IPS DF 6.9 (cell line): Measurements from ENCODE around the gene SLC43A2.

ENCODE experiments used
- DNase-seq: peaks from one replicate; pipeline ENCODE4 v3.0.0-alpha.2; 2013; ENCODE audit warnings: low read depth, low spot score
- H3K27ac ChIP-seq: one replicate; pipeline ENCODE4 v1.5.1; 2013; ENCODE audit warnings: low read length, control low read depth
- H3K27me3 ChIP-seq: 2 replicates; pipeline ENCODE4 v1.6.1; 2013; ENCODE audit warnings: mild to moderate bottlenecking, low read length; ENCODE audit not compliant: control insufficient read depth, insufficient read depth
- H3K36me3 ChIP-seq: 2 replicates; pipeline ENCODE4 v1.6.1; 2013; ENCODE audit warnings: low read length; ENCODE audit not compliant: control insufficient read depth, insufficient read depth
- H3K4me1 ChIP-seq: 2 replicates; pipeline ENCODE4 v1.6.1; 2013; ENCODE audit warnings: low read length; ENCODE audit not compliant: control insufficient read depth, insufficient read depth
- H3K4me3 ChIP-seq: 2 replicates; pipeline ENCODE4 v1.5.1; 2013; ENCODE audit warnings: mild to moderate bottlenecking, low read length
- H3K9me3 ChIP-seq: 2 replicates; pipeline ENCODE4 v1.6.1; 2013; ENCODE audit warnings: low read length, inconsistent platforms; ENCODE audit not compliant: control insufficient read depth, insufficient read depth
- WGBS: extraction: QIAGEN DNeasy Blood & Tissue Kit; methylation state at CpG from one replicate; pipeline ENCODE4 v1.1.7; 2013; ENCODE audit warnings: mixed read lengths, missing lambda C conversion rate; ENCODE audit not compliant: insufficient read length, insufficient coverage; 5-methylcytosine and 5-hydroxymethylcytosine counted together

SLC43A2 gene

DNA sequence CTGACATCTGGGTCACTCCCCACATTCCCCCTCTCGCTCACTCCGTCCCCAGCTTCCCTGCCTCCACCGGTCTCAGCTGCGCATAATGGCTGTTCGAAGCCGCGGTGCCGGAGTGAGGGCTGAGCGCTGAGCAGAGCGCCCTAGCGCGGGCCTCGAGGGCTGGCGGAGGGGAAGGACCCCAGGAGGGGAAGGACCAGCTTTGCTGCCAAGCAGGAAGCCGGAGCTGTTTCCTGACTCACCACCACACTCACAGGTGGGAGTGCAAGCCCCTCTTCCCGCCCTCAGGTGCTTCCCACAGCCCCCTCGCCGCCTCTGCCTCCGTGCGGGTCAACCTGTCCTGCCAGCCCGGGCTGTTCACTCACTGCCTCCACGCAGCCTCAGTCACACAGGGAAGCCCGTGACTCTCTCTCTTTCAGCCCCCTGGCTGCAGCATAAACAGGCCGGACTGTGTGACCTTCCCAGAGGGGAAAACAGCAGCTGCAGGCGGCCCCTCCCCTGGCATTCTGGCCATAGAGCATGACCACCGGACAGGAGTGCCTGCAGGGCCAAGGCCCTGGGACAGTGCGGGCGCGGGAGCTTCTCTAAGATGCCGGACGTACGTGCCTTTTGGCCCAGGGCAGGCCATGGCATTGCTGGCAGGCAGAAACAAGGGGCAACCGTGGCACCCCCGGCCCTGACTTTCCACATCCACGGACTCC lies 23.7 kb downstream of the SLC43A2 start:
- H3K27me3 ChIP-seq: no peaks in the 10 kb centered on the region
- H3K4me3 ChIP-seq: no peak overlapping the region
- H3K27ac ChIP-seq: no peak overlapping the region

DNA sequence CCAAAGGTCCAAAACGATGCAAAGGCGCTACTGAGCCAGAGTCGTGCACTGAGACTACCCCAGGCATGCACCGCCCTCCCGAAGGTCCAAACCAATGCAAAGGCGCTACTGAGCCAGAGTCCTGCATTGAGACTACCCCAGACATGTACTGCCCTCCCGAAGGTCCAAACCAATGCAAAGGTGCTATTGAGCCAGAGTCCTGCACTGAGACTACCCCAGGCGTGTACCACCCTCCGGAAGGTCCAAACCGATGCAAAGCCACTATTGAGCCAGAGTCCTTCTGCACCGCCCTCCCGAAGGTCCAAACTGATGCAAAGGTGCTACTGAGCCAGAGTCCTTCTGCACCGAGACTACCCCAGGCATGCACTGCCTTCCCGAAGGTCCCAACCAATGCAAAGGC lies 27.1 kb downstream of the SLC43A2 start:
- Histone ChIP-seq H3K27ac (no peak overlapping the region), H3K27me3 (no peaks in the 10 kb centered on the region), H3K36me3 (no peaks in the 10 kb centered on the region), H3K9me3 (no peaks in the 10 kb centered on the region), H3K4me3 (no peak overlapping the region), H3K4me1 (peaks cover 7% of the 10 kb centered on the region)
- DNase-seq: no peak
- no CpG with 5 or more reads among the region's 14 CpGs for WGBS

More for the DNA sequence above, 23.7 kb downstream of the SLC43A2 start:
- Histone ChIP-seq H3K9me3 (no peaks in the 10 kb centered on the region), H3K36me3 (no peaks in the 10 kb centered on the region), H3K4me1 (peaks cover 7% of the 10 kb centered on the region)
- WGBS: no CpG with 5 or more reads among the region's 35 CpGs
- DNase-seq: no peak

DNA sequence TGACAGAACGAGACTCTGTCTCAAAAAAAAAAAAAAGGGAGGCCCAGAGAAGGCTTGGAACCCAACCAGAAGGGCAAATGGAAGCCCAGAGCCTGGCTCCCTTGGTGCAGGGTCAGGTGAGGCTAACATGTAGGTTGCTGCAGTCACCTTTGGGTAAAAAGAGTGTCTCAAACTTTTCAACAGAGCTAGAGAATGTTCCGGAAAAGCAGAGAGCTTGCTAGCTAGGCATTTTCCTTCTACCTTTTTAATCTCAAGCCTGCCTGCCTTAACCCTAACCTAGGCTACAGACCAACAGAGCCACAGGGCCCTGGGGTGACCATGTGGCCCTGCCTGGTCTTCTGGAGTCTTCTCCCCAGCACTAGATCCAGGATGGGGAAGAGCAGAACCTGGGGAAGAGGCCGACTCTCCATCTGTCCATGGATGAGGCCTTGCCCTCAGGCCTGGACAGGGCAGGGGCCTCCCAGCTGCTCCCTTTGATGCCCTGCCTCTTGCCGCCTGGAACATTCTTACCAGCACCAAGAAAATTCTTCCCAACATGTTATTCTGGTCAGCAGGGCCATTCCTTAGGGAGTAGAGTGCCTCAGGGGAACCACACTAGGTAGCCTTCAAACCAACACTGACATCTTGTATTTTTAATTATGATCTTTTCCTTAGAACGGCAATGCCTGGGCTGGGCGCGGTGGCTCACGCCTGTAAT lies 30.1 kb downstream of the SLC43A2 start:
- Histone ChIP-seq H3K27ac (no peak overlapping the region), H3K27me3 (no peaks in the 10 kb centered on the region), H3K4me3 (no peak overlapping the region), H3K4me1 (no peaks in the 10 kb centered on the region), H3K36me3 (no peaks in the 10 kb centered on the region), H3K9me3 (no peaks in the 10 kb centered on the region)
- WGBS: no CpG with 5 or more reads among the region's 8 CpGs
- no peak for DNase-seq

DNA sequence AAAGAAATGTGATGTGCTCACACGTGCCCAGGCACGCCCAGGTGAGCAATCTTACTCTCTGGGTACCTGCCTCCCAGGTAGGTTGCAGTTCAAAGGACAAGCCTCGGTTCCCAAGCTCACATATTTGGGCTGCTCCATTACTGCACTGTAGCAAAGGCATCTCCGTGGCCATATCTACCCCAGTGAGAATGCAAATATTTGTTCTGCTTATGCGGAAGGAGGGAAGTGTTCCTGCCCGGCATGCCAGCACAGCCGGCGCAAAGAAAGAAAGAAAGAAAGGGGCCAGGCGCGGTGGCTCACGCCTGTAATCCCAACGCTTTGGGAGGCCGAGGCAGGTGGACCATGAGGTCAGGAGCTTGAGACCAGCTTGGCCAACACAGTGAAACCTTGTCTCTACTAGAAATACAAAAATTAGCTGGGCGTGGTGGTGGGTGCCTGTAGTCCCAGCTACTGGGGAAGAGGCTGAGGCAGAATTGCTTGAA lies 30.7 kb downstream of the SLC43A2 start:
- Histone ChIP-seq H3K4me1 (peaks cover 3% of the 10 kb centered on the region; the same call in 1 of the 2 replicates), H3K9me3 (no peaks in the 10 kb centered on the region), H3K27ac (no peak overlapping the region), H3K36me3 (no peaks in the 10 kb centered on the region), H3K27me3 (no peaks in the 10 kb centered on the region), H3K4me3 (no peak overlapping the region)
- DNase-seq: no peak
- no CpG with 5 or more reads among the region's 14 CpGs for WGBS

- Histone ChIP-seq H3K4me1 (peaks cover 6% of the 10 kb centered on the region), H3K27me3 (no peaks in the 10 kb centered on the region), H3K9me3 (no peaks in the 10 kb centered on the region), H3K27ac (no peak overlapping the region), H3K36me3 (peaks cover 2% of the 10 kb centered on the region; the same call in 1 of the 2 replicates), H3K4me3 (no peak overlapping the region)
- DNase-seq: no peak
- no CpG with 5 or more reads among the region's 5 CpGs for WGBS
Observed at GRCh38 chr17:1593630-1593931, 35.1 kb downstream of the SLC43A2 start.

GRCh38 chr17:1592751-1593629 lies 35.6 kb downstream of the SLC43A2 start:
- Histone ChIP-seq H3K27ac (no peak overlapping the region), H3K4me1 (peaks cover 6% of the 10 kb centered on the region), H3K4me3 (no peak overlapping the region), H3K9me3 (no peaks in the 10 kb centered on the region), H3K27me3 (no peaks in the 10 kb centered on the region), H3K36me3 (peaks cover 2% of the 10 kb centered on the region; the same call in 1 of the 2 replicates)
- WGBS: no CpG with 5 or more reads among the region's 25 CpGs
- DNase-seq: no peak

DNA sequence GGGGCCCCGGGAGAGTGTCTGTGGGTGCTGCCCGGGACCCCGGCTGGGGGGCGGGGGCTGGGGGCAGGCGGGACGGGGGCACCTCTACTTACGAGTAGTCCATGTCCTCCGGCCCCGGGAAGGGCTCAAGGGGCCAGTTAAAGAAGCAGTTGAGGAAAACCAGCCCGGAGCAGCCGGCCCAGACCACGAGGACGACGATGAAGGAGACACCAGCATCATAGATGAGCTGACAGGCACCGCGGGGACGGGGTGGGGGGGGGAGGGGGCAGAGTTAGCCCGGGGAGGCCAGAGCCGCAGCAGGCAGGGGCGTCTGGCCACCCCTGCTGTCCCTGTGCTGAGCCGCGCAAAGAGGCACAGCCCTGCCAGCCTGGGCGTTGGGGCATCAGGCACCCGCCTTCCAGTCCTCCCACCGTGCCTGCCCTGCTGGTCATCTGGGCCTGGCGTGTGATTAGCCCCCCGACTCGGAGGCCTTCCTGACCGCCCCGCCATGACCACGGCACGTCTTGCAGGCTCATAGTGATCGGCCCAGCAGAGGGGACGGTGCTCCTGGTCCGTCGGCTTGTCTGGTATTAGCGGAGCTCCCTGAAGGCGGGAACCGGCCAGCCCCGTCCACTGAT lies 37.1 kb downstream of the SLC43A2 start:
- Histone ChIP-seq H3K36me3 (peaks cover 2% of the 10 kb centered on the region; the same call in 1 of the 2 replicates), H3K27ac (no peak overlapping the region), H3K9me3 (no peaks in the 10 kb centered on the region), H3K4me1 (peaks cover 11% of the 10 kb centered on the region), H3K4me3 (no peak overlapping the region), H3K27me3 (no peaks in the 10 kb centered on the region)
- no peak for DNase-seq
- WGBS: no CpG with 5 or more reads among the region's 40 CpGs

- WGBS: no CpG with 5 or more reads among the region's 38 CpGs
- H3K4me1 ChIP-seq: peaks cover 12% of the 10 kb centered on the region
Observed at GRCh38 chr17:1590747-1591473, 37.7 kb downstream of the SLC43A2 start.

GRCh38 chr17:1590029-1590746 lies 38.4 kb downstream of the SLC43A2 start:
- Histone ChIP-seq H3K36me3 (peaks cover 2% of the 10 kb centered on the region; the same call in 1 of the 2 replicates), H3K27me3 (no peaks in the 10 kb centered on the region), H3K4me1 (peaks cover 14% of the 10 kb centered on the region), H3K27ac (no peak overlapping the region), H3K4me3 (no peak overlapping the region), H3K9me3 (no peaks in the 10 kb centered on the region)
- no CpG with 5 or more reads among the region's 19 CpGs for WGBS
- no peak for DNase-seq

More at GRCh38 chr17:1590747-1591473, 37.7 kb downstream of the SLC43A2 start:
- Histone ChIP-seq H3K27ac (no peak overlapping the region), H3K9me3 (no peaks in the 10 kb centered on the region), H3K4me3 (no peak overlapping the region), H3K36me3 (peaks cover 2% of the 10 kb centered on the region; the same call in 1 of the 2 replicates), H3K27me3 (no peaks in the 10 kb centered on the region)
- no peak for DNase-seq
